Measurements from ENCODE around the gene TBX10.

DNA sequence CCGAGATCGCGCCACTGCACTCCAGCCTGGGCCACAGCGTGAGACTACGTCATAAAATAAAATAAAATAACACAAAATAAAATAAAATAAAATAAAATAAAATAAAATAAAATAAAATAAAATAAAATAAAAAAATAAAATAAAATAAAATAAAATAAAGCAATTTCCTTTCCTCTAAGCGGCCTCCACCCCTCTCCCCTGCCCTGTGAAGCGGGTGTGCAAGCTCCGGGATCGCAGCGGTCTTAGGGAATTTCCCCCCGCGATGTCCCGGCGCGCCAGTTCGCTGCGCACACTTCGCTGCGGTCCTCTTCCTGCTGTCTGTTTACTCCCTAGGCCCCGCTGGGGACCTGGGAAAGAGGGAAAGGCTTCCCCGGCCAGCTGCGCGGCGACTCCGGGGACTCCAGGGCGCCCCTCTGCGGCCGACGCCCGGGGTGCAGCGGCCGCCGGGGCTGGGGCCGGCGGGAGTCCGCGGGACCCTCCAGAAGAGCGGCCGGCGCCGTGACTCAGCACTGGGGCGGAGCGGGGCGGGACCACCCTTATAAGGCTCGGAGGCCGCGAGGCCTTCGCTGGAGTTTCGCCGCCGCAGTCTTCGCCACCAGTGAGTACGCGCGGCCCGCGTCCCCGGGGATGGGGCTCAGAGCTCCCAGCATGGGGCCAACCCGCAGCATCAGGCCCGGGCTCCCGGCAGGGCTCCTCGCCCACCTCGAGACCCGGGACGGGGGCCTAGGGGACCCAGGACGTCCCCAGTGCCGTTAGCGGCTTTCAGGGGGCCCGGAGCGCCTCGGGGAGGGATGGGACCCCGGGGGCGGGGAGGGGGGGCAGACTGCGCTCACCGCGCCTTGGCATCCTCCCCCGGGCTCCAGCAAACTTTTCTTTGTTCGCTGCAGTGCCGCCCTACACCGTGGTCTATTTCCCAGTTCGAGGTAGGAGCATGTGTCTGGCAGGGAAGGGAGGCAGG is 56.0 kb downstream of the TBX10 start, which contains the start of gene GSTP1:
- TF ChIP-seq, protein P1, sequence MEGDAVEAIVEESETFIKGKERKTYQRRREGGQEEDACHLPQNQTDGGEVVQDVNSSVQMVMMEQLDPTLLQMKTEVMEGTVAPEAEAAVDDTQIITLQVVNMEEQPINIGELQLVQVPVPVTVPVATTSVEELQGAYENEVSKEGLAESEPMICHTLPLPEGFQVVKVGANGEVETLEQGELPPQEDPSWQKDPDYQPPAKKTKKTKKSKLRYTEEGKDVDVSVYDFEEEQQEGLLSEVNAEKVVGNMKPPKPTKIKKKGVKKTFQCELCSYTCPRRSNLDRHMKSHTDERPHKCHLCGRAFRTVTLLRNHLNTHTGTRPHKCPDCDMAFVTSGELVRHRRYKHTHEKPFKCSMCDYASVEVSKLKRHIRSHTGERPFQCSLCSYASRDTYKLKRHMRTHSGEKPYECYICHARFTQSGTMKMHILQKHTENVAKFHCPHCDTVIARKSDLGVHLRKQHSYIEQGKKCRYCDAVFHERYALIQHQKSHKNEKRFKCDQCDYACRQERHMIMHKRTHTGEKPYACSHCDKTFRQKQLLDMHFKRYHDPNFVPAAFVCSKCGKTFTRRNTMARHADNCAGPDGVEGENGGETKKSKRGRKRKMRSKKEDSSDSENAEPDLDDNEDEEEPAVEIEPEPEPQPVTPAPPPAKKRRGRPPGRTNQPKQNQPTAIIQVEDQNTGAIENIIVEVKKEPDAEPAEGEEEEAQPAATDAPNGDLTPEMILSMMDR (IDR thresholded peaks at IDR 0.05), result peak in 3 of 4 experiments; percentile 91 to 95 (median 92)
- peak; percentile 94 for TF ChIP-seq POLR2A (IDR thresholded peaks at IDR 0.05)

Measured in gastroesophageal sphincter (tissue), 3 donors.